ENCODE data around the gene NPR1. TPM values are rescaled to one million over a fixed set of nuclear protein-coding genes. Genes with fewer than 3 reads are reported as not detected.
"Not testable (repeated sequence)": the region's sequence is repeated elsewhere in the genome, so short reads cannot be mapped to it uniquely, and the experiment has no call there.

Gene NPR1
- total RNA-seq, 3 donors from 2014 or later, result 19.9 to 134 (median 46.5) TPM

DNA sequence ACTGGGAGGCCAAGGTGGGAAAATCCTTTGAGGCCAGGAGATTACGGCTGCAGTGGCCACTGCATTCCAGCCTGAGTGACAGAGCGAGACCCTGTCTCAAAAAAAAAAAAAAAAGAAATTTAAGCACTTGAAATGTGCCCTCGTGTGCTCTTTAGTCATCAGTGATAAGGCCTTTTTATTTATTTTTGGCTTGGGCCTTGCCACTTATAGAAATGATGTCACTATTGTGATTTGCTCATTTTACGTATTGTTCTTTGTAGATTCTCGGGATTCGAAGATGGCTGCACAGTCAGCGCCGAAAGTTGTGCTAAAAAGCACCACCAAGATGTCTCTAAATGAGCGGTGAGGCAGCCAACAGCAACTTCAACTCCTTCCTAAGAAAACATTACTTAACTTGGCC lies 42.2 kb upstream of the NPR1 start:
- no peaks in the 10 kb centered on the region for H3K36me3 ChIP-seq
- H3K27me3 ChIP-seq, result no peaks in the 10 kb centered on the region
- H3K4me3 ChIP-seq, result no peak overlapping the region
- no peaks in the 10 kb centered on the region for H3K9me3 ChIP-seq
- no peak for DNase-seq (ENCODE audit: low spot score in 2 of 2)
- intact Hi-C loops (cut with DNase I; ENCODE audit: low total_unique reads), result no loop called here
- no peak overlapping the region for H3K27ac ChIP-seq
- TF ChIP-seq POLR2AphosphoS5 (IDR thresholded peaks at IDR 0.05) (no peak), POLR2A (IDR thresholded peaks at IDR 0.05) (no peak)
- TF ChIP-seq, protein P1, sequence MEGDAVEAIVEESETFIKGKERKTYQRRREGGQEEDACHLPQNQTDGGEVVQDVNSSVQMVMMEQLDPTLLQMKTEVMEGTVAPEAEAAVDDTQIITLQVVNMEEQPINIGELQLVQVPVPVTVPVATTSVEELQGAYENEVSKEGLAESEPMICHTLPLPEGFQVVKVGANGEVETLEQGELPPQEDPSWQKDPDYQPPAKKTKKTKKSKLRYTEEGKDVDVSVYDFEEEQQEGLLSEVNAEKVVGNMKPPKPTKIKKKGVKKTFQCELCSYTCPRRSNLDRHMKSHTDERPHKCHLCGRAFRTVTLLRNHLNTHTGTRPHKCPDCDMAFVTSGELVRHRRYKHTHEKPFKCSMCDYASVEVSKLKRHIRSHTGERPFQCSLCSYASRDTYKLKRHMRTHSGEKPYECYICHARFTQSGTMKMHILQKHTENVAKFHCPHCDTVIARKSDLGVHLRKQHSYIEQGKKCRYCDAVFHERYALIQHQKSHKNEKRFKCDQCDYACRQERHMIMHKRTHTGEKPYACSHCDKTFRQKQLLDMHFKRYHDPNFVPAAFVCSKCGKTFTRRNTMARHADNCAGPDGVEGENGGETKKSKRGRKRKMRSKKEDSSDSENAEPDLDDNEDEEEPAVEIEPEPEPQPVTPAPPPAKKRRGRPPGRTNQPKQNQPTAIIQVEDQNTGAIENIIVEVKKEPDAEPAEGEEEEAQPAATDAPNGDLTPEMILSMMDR (IDR thresholded peaks at IDR 0.05), result no peak
- H3K4me1 ChIP-seq, result no peaks in the 10 kb centered on the region

DNA sequence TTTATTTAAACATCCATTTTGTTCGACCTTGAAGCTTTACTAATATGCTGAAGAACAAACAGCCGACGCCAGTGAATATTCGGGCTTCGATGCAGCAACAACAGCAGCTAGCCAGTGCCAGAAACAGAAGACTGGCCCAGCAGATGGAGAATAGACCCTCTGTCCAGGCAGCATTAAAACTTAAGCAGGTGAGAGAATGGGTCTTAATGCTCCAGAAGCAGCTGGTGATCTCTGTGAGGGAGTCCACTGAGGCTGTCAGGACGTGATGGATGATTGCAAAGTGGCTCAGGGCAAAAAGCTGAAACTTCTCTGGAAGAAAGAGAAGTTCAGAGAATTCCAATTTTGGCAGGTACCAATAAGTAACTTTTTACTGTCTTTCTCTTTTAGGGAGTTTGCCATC lies 40.2 kb upstream of the NPR1 start:
- no peaks in the 10 kb centered on the region for H3K36me3 ChIP-seq
- no peak for DNase-seq (ENCODE audit: low spot score in 2 of 2)
- H3K27ac ChIP-seq, result no peak overlapping the region
- no peaks in the 10 kb centered on the region for H3K4me1 ChIP-seq
- intact Hi-C loops (cut with DNase I; ENCODE audit: low total_unique reads), result no loop called here
- H3K27me3 ChIP-seq, result no peaks in the 10 kb centered on the region
- TF ChIP-seq, protein P1 (IDR thresholded peaks at IDR 0.05), result no peak
- TF ChIP-seq POLR2AphosphoS5 (IDR thresholded peaks at IDR 0.05), result no peak
- no peaks in the 10 kb centered on the region for H3K9me3 ChIP-seq
- no peak overlapping the region for H3K4me3 ChIP-seq

DNA sequence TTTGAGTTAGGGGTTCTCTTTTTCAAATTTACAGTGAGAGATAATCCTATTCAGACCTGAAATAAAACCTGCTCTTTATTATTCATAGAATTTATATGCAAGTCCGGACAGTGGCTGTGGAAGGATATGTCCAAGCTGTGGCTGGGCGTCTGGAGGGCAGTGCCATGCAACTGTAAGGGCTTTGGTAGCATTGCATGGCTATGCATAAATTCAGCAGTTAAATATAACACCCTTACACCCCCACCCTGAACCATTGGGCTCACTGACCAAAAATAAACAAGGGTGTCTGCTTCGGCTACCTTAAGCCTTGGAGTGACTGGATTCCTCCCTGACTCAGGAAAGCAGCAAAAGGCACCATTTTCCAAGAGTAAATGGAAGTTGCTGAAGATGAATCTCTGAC lies 39.2 kb upstream of the NPR1 start:
- no peaks in the 10 kb centered on the region for H3K27me3 ChIP-seq
- intact Hi-C loops (cut with DNase I; ENCODE audit: low total_unique reads), result no loop called here
- H3K36me3 ChIP-seq, result no peaks in the 10 kb centered on the region
- H3K4me3 ChIP-seq, result no peak overlapping the region
- DNase-seq (ENCODE audit: low spot score in 2 of 2), result no peak
- H3K9me3 ChIP-seq, result no peaks in the 10 kb centered on the region
- TF ChIP-seq POLR2AphosphoS5 (IDR thresholded peaks at IDR 0.05) (no peak), POLR2A (IDR thresholded peaks at IDR 0.05) (no peak)
- TF ChIP-seq, protein P1 (IDR thresholded peaks at IDR 0.05), result no peak
- no peaks in the 10 kb centered on the region for H3K4me1 ChIP-seq
- no peak overlapping the region for H3K27ac ChIP-seq

DNA sequence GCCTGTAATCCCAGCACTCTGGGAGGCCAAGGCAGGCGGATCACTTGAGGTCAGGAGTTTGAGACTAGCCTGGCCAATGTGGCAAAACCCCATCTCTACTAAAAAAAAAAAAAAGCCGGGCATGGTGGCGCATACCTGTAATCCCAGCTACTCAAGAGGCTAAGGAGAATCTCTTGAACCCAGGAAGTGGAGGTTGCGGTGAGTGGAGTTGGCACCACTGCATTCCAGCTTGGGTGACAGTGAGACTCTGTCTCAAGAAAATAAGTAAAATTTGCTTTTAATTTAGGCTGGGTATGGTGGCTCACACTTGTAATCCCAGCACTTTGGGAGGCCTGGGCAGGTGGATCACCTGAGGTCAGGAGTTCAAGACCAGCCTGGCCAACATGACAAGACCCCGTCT lies 38.3 kb upstream of the NPR1 start:
- H3K9me3 ChIP-seq; intact Hi-C loops (cut with DNase I; ENCODE audit: low total_unique reads); H3K4me3 ChIP-seq; H3K27me3 ChIP-seq; H3K4me1 ChIP-seq; H3K36me3 ChIP-seq; DNase-seq (ENCODE audit: low spot score in 2 of 2): not testable (repeated sequence)
- H3K27ac ChIP-seq, result peak overlapping the region in 1 of 2 donors; percentile 0

DNA sequence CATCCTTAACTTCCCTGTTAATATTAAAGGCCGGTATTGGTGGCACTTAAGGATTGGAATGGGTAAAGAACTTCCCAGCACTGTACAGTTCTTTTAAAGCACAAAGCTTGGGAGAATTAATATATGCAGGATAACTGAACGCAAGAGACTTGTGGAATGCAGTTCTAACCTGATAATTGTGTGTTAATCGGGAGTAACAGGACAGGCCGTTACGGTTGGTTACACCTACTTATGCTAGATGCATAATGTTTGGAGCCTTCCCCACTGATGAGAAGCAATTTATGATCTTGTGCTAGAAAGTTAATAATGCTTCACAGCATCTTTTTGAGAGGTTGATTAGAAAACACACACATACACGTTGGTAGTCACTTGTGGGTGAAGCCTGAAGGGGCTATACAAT lies 37.6 kb upstream of the NPR1 start:
- no peaks in the 10 kb centered on the region for H3K9me3 ChIP-seq
- no peaks in the 10 kb centered on the region for H3K4me1 ChIP-seq
- H3K36me3 ChIP-seq, result no peaks in the 10 kb centered on the region
- peak overlapping the region in 1 of 2 donors; percentile 0 for H3K27ac ChIP-seq
- no peak for DNase-seq (ENCODE audit: low spot score in 2 of 2)
- intact Hi-C loops (cut with DNase I; ENCODE audit: low total_unique reads), result no loop called here
- no peaks in the 10 kb centered on the region for H3K27me3 ChIP-seq
- no peak overlapping the region for H3K4me3 ChIP-seq
- TF ChIP-seq POLR2AphosphoS5 (IDR thresholded peaks at IDR 0.05), result no peak
- no peak for TF ChIP-seq POLR2A (IDR thresholded peaks at IDR 0.05)
- TF ChIP-seq, protein P1 (IDR thresholded peaks at IDR 0.05), result no peak

DNA sequence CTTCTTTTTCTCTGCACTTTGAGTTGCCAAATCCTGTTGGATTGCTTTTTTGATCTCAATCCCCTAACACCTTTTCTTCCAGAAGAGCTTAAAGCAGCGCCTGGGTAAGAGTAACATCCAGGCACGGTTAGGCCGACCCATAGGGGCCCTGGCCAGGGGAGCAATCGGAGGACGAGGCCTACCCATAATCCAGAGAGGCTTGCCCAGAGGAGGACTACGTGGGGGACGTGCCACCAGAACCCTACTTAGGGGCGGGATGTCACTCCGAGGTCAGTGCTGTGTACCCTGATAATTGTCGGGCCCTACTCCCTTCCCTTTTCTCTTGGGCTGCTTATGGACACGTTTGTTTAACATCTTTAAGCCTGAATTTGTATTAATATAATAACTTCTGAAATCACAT lies 36.3 kb upstream of the NPR1 start:
- no peaks in the 10 kb centered on the region for H3K27me3 ChIP-seq
- no peaks in the 10 kb centered on the region for H3K36me3 ChIP-seq
- DNase-seq (ENCODE audit: low spot score in 2 of 2), result no peak
- no peaks in the 10 kb centered on the region for H3K4me1 ChIP-seq
- no peak overlapping the region for H3K4me3 ChIP-seq
- H3K27ac ChIP-seq, result peak overlapping the region in 1 of 2 donors; percentile 28
- no peaks in the 10 kb centered on the region for H3K9me3 ChIP-seq
- intact Hi-C loops (cut with DNase I; ENCODE audit: low total_unique reads), result loop anchor here (1.0 kb wide), 1 partner anchor 23 kb away; no protein-coding TSS in a partner anchor
- no peak for TF ChIP-seq POLR2A (IDR thresholded peaks at IDR 0.05)
- no peak for TF ChIP-seq POLR2AphosphoS5 (IDR thresholded peaks at IDR 0.05)
- TF ChIP-seq, protein P1 (IDR thresholded peaks at IDR 0.05), result no peak

Measured in breast epithelium (tissue), 4 donors.